BLaER1 (cell line): ENCODE data around the gene THAP8.

Experiments used
- H3K27ac ChIP-seq: shearing (Covaris generic); formaldehyde crosslinking; 2 replicates; pipeline ENCODE4 v1.8.1; 2022
- H3K27me3 ChIP-seq: shearing (Covaris generic); formaldehyde crosslinking; 2 replicates; pipeline ENCODE4 v1.8.1; 2022
- H3K36me3 ChIP-seq: shearing (Covaris generic); formaldehyde crosslinking; 2 replicates; pipeline ENCODE4 v1.8.1; 2022
- H3K4me1 ChIP-seq: shearing (Covaris generic); formaldehyde crosslinking; 2 replicates; pipeline ENCODE4 v1.8.1; 2022
- H3K4me2 ChIP-seq: shearing (Covaris generic); formaldehyde crosslinking; 2 replicates; pipeline ENCODE4 v1.8.1; 2022
- H3K4me3 ChIP-seq: shearing (Covaris generic); formaldehyde crosslinking; 2 replicates; pipeline ENCODE4 v1.8.1; 2022
- H3K9ac ChIP-seq: shearing (Covaris generic); formaldehyde crosslinking; 2 replicates; pipeline ENCODE4 v1.8.1; 2022
- H3K9me3 ChIP-seq: shearing (Covaris generic); formaldehyde crosslinking; 2 replicates; pipeline ENCODE4 v1.8.1; 2022
- H4K20me1 ChIP-seq: shearing (Covaris generic); formaldehyde crosslinking; 2 replicates; pipeline ENCODE4 v1.8.1; 2022
- Cebpa-rat ChIP-seq: shearing (Covaris generic); IDR thresholded peaks from 2 replicates; pipeline ENCODE4 v1.8.1; 2022

THAP8 gene

GRCh38 chr19:36019061-36019670, 34.9 kb downstream of the THAP8 start:
- peaks cover 56% of the 10 kb centered on the region for H3K36me3 ChIP-seq

GRCh38 chr19:36014012-36014924, 39.8 kb downstream of the THAP8 start, which contains the start of gene ALKBH6:
ALKBH6 (minus strand) TSS chr19:36014213; CDS start chr19:36013397, 816 bp downstream.
- H3K27ac ChIP-seq, result peak within 1 kb of the TSS; percentile 76
- no peaks in the 10 kb centered on the region for H4K20me1 ChIP-seq
- H3K4me1 ChIP-seq, result peaks cover 20% of the 10 kb centered on the region
- no peaks in the 10 kb centered on the region for H3K9me3 ChIP-seq
- H3K27me3 ChIP-seq, result peaks cover 3% of the 10 kb centered on the region; the same call in 1 of the 2 replicates
- H3K4me3 ChIP-seq, result peak within 1 kb of the TSS; percentile 82
- H3K36me3 ChIP-seq, result peaks cover 22% of the 10 kb centered on the region; the same call in 1 of the 2 replicates
- peak within 1 kb of the TSS; percentile 99 for H3K4me2 ChIP-seq
- H3K9ac ChIP-seq, result peak within 1 kb of the TSS; percentile 88
- TF ChIP-seq Cebpa-rat, result no peak

More at GRCh38 chr19:36019061-36019670, 34.9 kb downstream of the THAP8 start:
- Histone ChIP-seq H3K9me3 (no peaks in the 10 kb centered on the region), H3K4me1 (peaks cover 10% of the 10 kb centered on the region), H3K27ac (no peak overlapping the region), H3K9ac (no peak overlapping the region), H3K4me2 (no peak overlapping the region), H4K20me1 (no peaks in the 10 kb centered on the region), H3K4me3 (no peak overlapping the region), H3K27me3 (no peaks in the 10 kb centered on the region)
- TF ChIP-seq Cebpa-rat, result no peak

- peaks cover 17% of the 10 kb centered on the region; the same call in 1 of the 2 replicates for H3K36me3 ChIP-seq
- H3K27ac ChIP-seq, result peak overlapping the region; percentile 76
- peak overlapping the region; percentile 97 for H3K4me2 ChIP-seq
- no peaks in the 10 kb centered on the region for H3K9me3 ChIP-seq
- H3K4me3 ChIP-seq, result peak overlapping the region; percentile 82
- TF ChIP-seq Cebpa-rat, result no peak
- H3K27me3 ChIP-seq, result peaks cover 11% of the 10 kb centered on the region; the same call in 1 of the 2 replicates
- H4K20me1 ChIP-seq, result no peaks in the 10 kb centered on the region
- peak overlapping the region; percentile 88 for H3K9ac ChIP-seq
- peaks cover 20% of the 10 kb centered on the region for H3K4me1 ChIP-seq
Measured at GRCh38 chr19:36013280-36014011, 40.6 kb downstream of the THAP8 start.

GRCh38 chr19:36010402-36010801, 43.7 kb downstream of the THAP8 start:
- H3K36me3 ChIP-seq, result peaks cover 4% of the 10 kb centered on the region; the same call in 1 of the 2 replicates
- H3K9ac ChIP-seq, result no peak overlapping the region
- H3K27ac ChIP-seq, result no peak overlapping the region
- peaks cover 20% of the 10 kb centered on the region for H3K4me1 ChIP-seq
- H3K4me3 ChIP-seq, result no peak overlapping the region
- peaks cover 14% of the 10 kb centered on the region; the same call in 1 of the 2 replicates for H3K27me3 ChIP-seq
- H3K4me2 ChIP-seq, result no peak overlapping the region
- no peaks in the 10 kb centered on the region for H3K9me3 ChIP-seq
- TF ChIP-seq Cebpa-rat, result no peak
- no peaks in the 10 kb centered on the region for H4K20me1 ChIP-seq

- H3K27ac ChIP-seq, result no peak overlapping the region
- peaks cover 14% of the 10 kb centered on the region for H3K4me1 ChIP-seq
- H4K20me1 ChIP-seq, result no peaks in the 10 kb centered on the region
- peak overlapping the region; percentile 69 for H3K4me2 ChIP-seq
- no peak overlapping the region for H3K9ac ChIP-seq
- H3K4me3 ChIP-seq, result peak overlapping the region; percentile 38; the same call in 1 of the 2 replicates
- H3K9me3 ChIP-seq, result no peaks in the 10 kb centered on the region
- H3K36me3 ChIP-seq, result peaks cover 4% of the 10 kb centered on the region; the same call in 1 of the 2 replicates
- peaks cover 14% of the 10 kb centered on the region; the same call in 1 of the 2 replicates for H3K27me3 ChIP-seq
- no peak for TF ChIP-seq Cebpa-rat
Measured at GRCh38 chr19:36009633-36010379, 44.3 kb downstream of the THAP8 start.

- peak overlapping the region; percentile 69 for H3K4me2 ChIP-seq
- H3K27me3 ChIP-seq, result peaks cover 14% of the 10 kb centered on the region; the same call in 1 of the 2 replicates
Measured at GRCh38 chr19:36009220-36009619, 44.9 kb downstream of the THAP8 start.

GRCh38 chr19:36008336-36008978, 45.6 kb downstream of the THAP8 start, which contains the start of gene SYNE4:
SYNE4 (minus strand) TSS chr19:36008813; CDS start chr19:36008681, 132 bp downstream.
- Histone ChIP-seq H3K4me3 (peak within 1 kb of the TSS; percentile 38; the same call in 1 of the 2 replicates), H3K4me1 (peaks cover 8% of the 10 kb centered on the region), H3K27me3 (peaks cover 14% of the 10 kb centered on the region; the same call in 1 of the 2 replicates), H3K4me2 (peak within 1 kb of the TSS; percentile 69), H3K9ac (peak within 1 kb of the TSS; percentile 10; the same call in 1 of the 2 replicates), H3K9me3 (no peaks in the 10 kb centered on the region), H3K27ac (no peak within 1 kb of the TSS), H3K36me3 (peaks cover 11% of the 10 kb centered on the region), H4K20me1 (0 out of 2 replicates have a peak, but pooled peaks cover 5% of the 10 kb centered on the region)
- TF ChIP-seq Cebpa-rat, result no peak

More at GRCh38 chr19:36009220-36009619, 44.9 kb downstream of the THAP8 start:
- Histone ChIP-seq H3K9ac (peak overlapping the region; percentile 10; the same call in 1 of the 2 replicates), H3K27ac (no peak overlapping the region), H3K4me3 (peak overlapping the region; percentile 38; the same call in 1 of the 2 replicates), H3K4me1 (peaks cover 10% of the 10 kb centered on the region), H3K9me3 (no peaks in the 10 kb centered on the region), H3K36me3 (peaks cover 4% of the 10 kb centered on the region; the same call in 1 of the 2 replicates), H4K20me1 (no peaks in the 10 kb centered on the region)
- no peak for TF ChIP-seq Cebpa-rat

- Histone ChIP-seq H3K9ac (no peak overlapping the region), H3K4me3 (no peak overlapping the region), H3K27me3 (peaks cover 14% of the 10 kb centered on the region; the same call in 1 of the 2 replicates), H3K9me3 (no peaks in the 10 kb centered on the region), H3K4me2 (no peak overlapping the region), H3K36me3 (peaks cover 11% of the 10 kb centered on the region), H4K20me1 (0 out of 2 replicates have a peak, but pooled peaks cover 13% of the 10 kb centered on the region), H3K4me1 (peaks cover 6% of the 10 kb centered on the region), H3K27ac (no peak overlapping the region)
- TF ChIP-seq Cebpa-rat, result no peak
Measured at GRCh38 chr19:36006955-36007354, 47.1 kb downstream of the THAP8 start.
